Common myeloid progenitor, CD34-positive (primary cell): ENCODE measurements around the gene NLRP3.

ENCODE experiments used
- CTCF ChIA-PET: fragments of 350-600 bp; sonication (Branson Sonifier 250); formaldehyde crosslinking; loops from one replicate; lab custom pipeline; 2021; ENCODE audit warnings: antibody characterized with exemption; lab: Charles Lee
- POLR2A ChIA-PET: fragments of 350-600 bp; sonication (Branson Sonifier 250); formaldehyde crosslinking; loops from one replicate; lab custom pipeline; 2021; ENCODE audit warnings: antibody characterized with exemption; lab: Charles Lee
- DNase-seq, 3 donors: peaks; one replicate each; pipeline versions ENCODE4 v3.0.0 to v3.0.0-alpha.2; 2013
- H3K27ac ChIP-seq, 2 experiments: 1 replicate in 1 of 2; 2 replicates in 1 of 2; pipeline ENCODE4 v1.7.0; 2013; ENCODE audit warnings: inconsistent platforms in 2 of 2, low read length in 2 of 2, mild to moderate bottlenecking in 2 of 2, low read depth in 1 of 2, moderate library complexity in 1 of 2; ENCODE audit not compliant: severe bottlenecking in 2 of 2, insufficient read depth in 1 of 2, poor library complexity in 1 of 2
- H3K27me3 ChIP-seq, 5 experiments: replicated peaks in 2 of 5; 1 replicate in 3 of 5; 2 replicates in 2 of 5; pipeline versions ENCODE4 v1.6.1 to v1.7.0; 2013; ENCODE audit warnings: low read length in 4 of 5, mild to moderate bottlenecking in 2 of 5, moderate library complexity in 2 of 5, inconsistent platforms in 1 of 5; ENCODE audit not compliant: insufficient read depth in 5 of 5, control insufficient read depth in 4 of 5
- H3K36me3 ChIP-seq, 4 experiments: 1 replicate in 2 of 4; 2 replicates in 2 of 4; pipeline versions ENCODE4 v1.6.1 to v1.7.0; 2013; ENCODE audit warnings: low read length in 3 of 4, control low read depth in 1 of 4, mild to moderate bottlenecking in 1 of 4; ENCODE audit not compliant: control insufficient read depth in 4 of 4, insufficient read depth in 4 of 4
- H3K4me1 ChIP-seq, 4 experiments: 1 replicate in 3 of 4; 2 replicates in 1 of 4; pipeline versions ENCODE4 v1.6.1 to v1.7.1; 2013; ENCODE audit warnings: low read length in 3 of 4, mild to moderate bottlenecking in 3 of 4, control low read depth in 1 of 4, inconsistent platforms in 1 of 4, moderate library complexity in 1 of 4; ENCODE audit not compliant: control insufficient read depth in 4 of 4, insufficient read depth in 4 of 4; ENCODE audit errors: control extremely low read depth in 1 of 4
- H3K4me3 ChIP-seq, 7 experiments: 1 replicate in 4 of 7; 2 replicates in 3 of 7; pipeline versions ENCODE4 v1.5.1 to v1.7.0; 2013; ENCODE audit warnings: mild to moderate bottlenecking in 7 of 7, low read length in 6 of 7, moderate library complexity in 6 of 7, inconsistent platforms in 2 of 7, low read depth in 2 of 7, control low read depth in 1 of 7; ENCODE audit not compliant: insufficient read depth in 4 of 7, control insufficient read depth in 1 of 7; ENCODE audit errors: extremely low read depth in 1 of 7
- H3K9me3 ChIP-seq, 5 experiments: 1 replicate in 4 of 5; 2 replicates in 1 of 5; pipeline versions ENCODE4 v1.6.1 to v1.7.1; 2013; ENCODE audit warnings: low read length in 4 of 5, mild to moderate bottlenecking in 2 of 5, inconsistent platforms in 1 of 5, low read depth in 1 of 5, moderate library complexity in 1 of 5; ENCODE audit not compliant: control insufficient read depth in 4 of 5, insufficient read depth in 2 of 5; ENCODE audit errors: control extremely low read depth in 1 of 5
- WGBS: methylation state at CpG from one replicate; pipeline ENCODE4 v1.1.5; 2013; ENCODE audit not compliant: insufficient coverage; 5-methylcytosine and 5-hydroxymethylcytosine counted together

The NLRP3 gene

GRCh38 chr1:247401310-247402119, 14.5 kb upstream of the NLRP3 start:
- WGBS: 94% methylated on average over 8 of the region's 10 CpGs
- Histone ChIP-seq H3K9me3 (no peaks in the 10 kb centered on the region), H3K4me3 (no peak overlapping the region), H3K36me3 (no peaks in the 10 kb centered on the region), H3K27ac (no peak overlapping the region), H3K27me3 (no peaks in the 10 kb centered on the region), H3K4me1 (peaks cover 0 to 7% (median 5%) of the 10 kb centered on the region in 4 experiments)
- CTCF ChIA-PET: interaction anchor here (0.8 to 2.5 kb wide), 7 partner anchors 8 to 27 kb away, joined by 3 to 10 read pairs (median 4); partner anchors contain the start of gene NLRP3
- POLR2A ChIA-PET: no interaction called here
- DNase-seq: no peak

DNA sequence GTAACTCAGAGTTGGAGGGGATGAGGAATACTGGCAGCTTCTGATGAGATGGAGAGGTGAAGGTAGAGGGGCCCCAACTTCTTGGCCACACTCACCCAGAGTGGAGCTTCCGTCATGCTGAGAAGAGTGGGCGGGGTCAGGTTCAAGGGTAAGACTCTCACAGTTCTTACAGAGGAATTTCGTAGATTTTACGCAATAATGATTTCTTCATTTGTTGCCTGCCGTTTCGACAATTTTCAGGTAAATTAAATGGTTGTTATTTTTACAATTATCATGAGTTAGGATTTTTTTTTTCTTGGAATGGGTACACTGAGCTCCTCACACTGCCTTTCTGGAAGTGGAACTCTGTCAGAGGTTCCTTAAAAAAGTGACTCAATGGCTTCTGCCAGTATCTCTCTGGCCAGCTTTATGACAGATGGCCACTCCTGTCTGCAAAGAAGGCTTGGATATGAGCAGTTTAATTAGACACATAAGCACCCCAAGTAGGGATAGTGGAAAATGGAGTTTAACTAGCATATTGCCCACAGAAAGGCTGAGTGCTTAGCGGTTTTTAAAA, 13.8 kb upstream of the NLRP3 start:
- Histone ChIP-seq H3K27ac (no peak overlapping the region), H3K4me1 (peaks cover 4 to 12% (median 11%) of the 10 kb centered on the region in 4 experiments), H3K36me3 (no peaks in the 10 kb centered on the region), H3K9me3 (no peaks in the 10 kb centered on the region), H3K4me3 (no peak overlapping the region), H3K27me3 (no peaks in the 10 kb centered on the region)
- WGBS: 98% methylated on average over 6 of the region's 7 CpGs
- no peak for DNase-seq
- ChIA-PET CTCF (interaction anchor here (0.8 to 1.7 kb wide), 6 partner anchors 9 to 26 kb away, joined by 3 to 9 read pairs (median 4); partner anchors contain the start of gene NLRP3), POLR2A (no interaction called here)

- Histone ChIP-seq H3K36me3 (no peaks in the 10 kb centered on the region), H3K9me3 (no peaks in the 10 kb centered on the region), H3K4me3 (no peak overlapping the region), H3K4me1 (peaks cover 27 to 43% (median 32%) of the 10 kb centered on the region in 4 experiments), H3K27me3 (no peaks in the 10 kb centered on the region), H3K27ac (no peak overlapping the region)
- peak in 1 of 3 donors; percentile 32 for DNase-seq
- ChIA-PET POLR2A (no interaction called here), CTCF (interaction anchor here (1.9 to 2.2 kb wide), 2 partner anchors 13 to 16 kb away, joined by 5 to 9 read pairs; no protein-coding TSS in a partner anchor)
- WGBS: 95% methylated on average over 40 of the region's 40 CpGs
Observed at GRCh38 chr1:247406014-247406656, 9.8 kb upstream of the NLRP3 start.

GRCh38 chr1:247407180-247407616, 8.8 kb upstream of the NLRP3 start:
- POLR2A ChIA-PET: no interaction called here
- H3K36me3 ChIP-seq: no peaks in the 10 kb centered on the region
- CTCF ChIA-PET: no interaction called here
- DNase-seq: peak; percentile 58 to 84 (median 78)
- H3K27me3 ChIP-seq: no peaks in the 10 kb centered on the region
- 12% methylated on average over 7 of the region's 10 CpGs for WGBS
- H3K4me1 ChIP-seq: peaks cover 22 to 48% (median 42%) of the 10 kb centered on the region in 4 experiments
- H3K9me3 ChIP-seq: no peaks in the 10 kb centered on the region
- H3K4me3 ChIP-seq: peak overlapping the region in 3 of 7 experiments; percentile 26 to 51 (median 28)
- H3K27ac ChIP-seq: peak overlapping the region in 1 of 2 experiments; percentile 59

GRCh38 chr1:247408100-247408499, 7.9 kb upstream of the NLRP3 start:
- POLR2A ChIA-PET: no interaction called here
- 92% methylated on average over 2 of the region's 5 CpGs for WGBS
- CTCF ChIA-PET: interaction anchor here (0.6 to 1.5 kb wide), 2 partner anchors 9 to 18 kb away, joined by 3 read pairs; no protein-coding TSS in a partner anchor
- Histone ChIP-seq H3K4me3 (peak overlapping the region in 1 of 7 experiments; percentile 34), H3K36me3 (no peaks in the 10 kb centered on the region), H3K27me3 (no peaks in the 10 kb centered on the region), H3K27ac (peak overlapping the region in 1 of 2 experiments; percentile 39), H3K4me1 (peaks cover 23 to 57% (median 46%) of the 10 kb centered on the region in 4 experiments), H3K9me3 (no peaks in the 10 kb centered on the region)
- DNase-seq: peak in 2 of 3 donors; percentile 55 to 61

DNA sequence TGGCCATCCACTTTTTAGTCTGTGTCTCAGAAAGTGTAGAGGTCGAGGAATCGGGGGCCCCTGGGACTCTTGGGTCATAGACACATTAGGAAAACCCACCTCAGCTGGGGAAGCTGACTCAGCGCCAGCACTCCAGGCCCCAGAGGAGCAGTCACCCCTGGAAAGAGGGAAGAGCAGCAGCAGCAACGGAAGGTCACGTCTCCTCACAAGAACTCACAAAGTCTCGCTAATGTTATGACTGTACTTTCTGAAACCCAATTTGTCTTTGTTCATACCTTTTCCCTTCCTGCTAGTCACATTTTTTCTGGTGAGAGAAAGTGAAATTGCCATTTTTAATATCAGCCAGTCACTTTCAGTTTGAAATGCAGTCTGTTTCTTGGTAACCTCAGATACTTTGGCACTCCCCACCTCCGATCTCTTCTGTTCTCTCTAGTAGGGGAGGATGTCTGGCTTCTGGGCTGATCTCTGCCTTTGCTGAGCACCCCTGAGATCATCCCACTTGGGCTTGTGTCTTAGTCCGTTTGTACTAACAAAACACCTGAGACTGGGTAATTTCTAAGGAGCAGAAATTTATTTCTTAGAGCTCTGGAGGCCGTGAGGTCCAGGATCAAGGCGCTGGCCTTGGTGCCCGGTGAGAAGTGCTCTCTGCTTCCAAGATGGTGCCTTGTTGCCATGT, 6.0 kb upstream of the NLRP3 start:
- 58% methylated on average over 8 of the region's 11 CpGs for WGBS
- Histone ChIP-seq H3K4me1 (peaks cover 23 to 61% (median 49%) of the 10 kb centered on the region in 4 experiments), H3K27ac (peak overlapping the region; percentile 47 to 66), H3K36me3 (no peaks in the 10 kb centered on the region), H3K27me3 (no peaks in the 10 kb centered on the region), H3K4me3 (peak overlapping the region in 3 of 7 experiments; percentile 8 to 46 (median 38)), H3K9me3 (no peaks in the 10 kb centered on the region)
- CTCF ChIA-PET: interaction anchor here (1.3 to 2.5 kb wide), 3 partner anchors 8 to 36 kb away, joined by 3 to 11 read pairs (median 5); no protein-coding TSS in a partner anchor
- DNase-seq: peak in 2 of 3 donors; percentile 57
- POLR2A ChIA-PET: interaction anchor here (1.0 kb wide), 1 partner anchor 22 kb away, joined by 3 read pairs; no protein-coding TSS in a partner anchor
